Natural killer cell (primary cell): ENCODE measurements around the gene KLF16. TPM values are rescaled to one million over a fixed set of nuclear protein-coding genes. Genes with fewer than 3 reads are reported as not detected.
A peak's percentile ranks its signal among the peaks of the same experiment; 100 is the strongest.

Experiments used
- ATAC-seq, 3 donors: fragments of 150-1000 bp in 2 of 3; fragments of 200-7000 bp in 1 of 3; cut with Tn5 transposase; 1 replicate in 1 of 3; 2 replicates in 2 of 3; pipeline ENCODE4 v1.10.0; 2021; ENCODE audit warnings: mild to moderate bottlenecking in 2 of 3, moderate library complexity in 2 of 3
- DNase-seq, 2 donors: peaks; one replicate each; pipeline versions ENCODE4 v3.0.0 to v3.0.0-alpha.2; 2013 to 2021; ENCODE audit warnings: mixed read lengths in 1 of 2
- H3K27ac ChIP-seq: one replicate; pipeline ENCODE4 v1.5.1; 2013; ENCODE audit warnings: mild to moderate bottlenecking, low read length
- H3K27me3 ChIP-seq: one replicate; pipeline ENCODE4 v1.6.1; 2013; ENCODE audit warnings: low read length; ENCODE audit not compliant: control insufficient read depth, insufficient read depth
- H3K36me3 ChIP-seq: one replicate; pipeline ENCODE4 v1.6.1; 2013; ENCODE audit warnings: low read length; ENCODE audit not compliant: control insufficient read depth, insufficient read depth
- H3K4me1 ChIP-seq: one replicate; pipeline ENCODE4 v1.6.1; 2013; ENCODE audit warnings: low read length; ENCODE audit not compliant: control insufficient read depth, insufficient read depth
- H3K4me3 ChIP-seq: one replicate; pipeline ENCODE4 v1.5.1; 2013; ENCODE audit warnings: low read length
- H3K9me3 ChIP-seq: one replicate; pipeline ENCODE4 v1.6.1; 2013; ENCODE audit warnings: low read length; ENCODE audit not compliant: control insufficient read depth, insufficient read depth
- H3K27ac Mint-ChIP-seq, 2 donors: one replicate each; pipeline ENCODE4 v1.8.0; 2022; ENCODE audit warnings: mild to moderate bottlenecking in 2 of 2, mixed read lengths in 2 of 2, moderate library complexity in 1 of 2
- H3K27me3 Mint-ChIP-seq, 2 donors: one replicate each; pipeline ENCODE4 v1.8.0; 2022; ENCODE audit warnings: low read depth in 2 of 2, mixed read lengths in 2 of 2
- H3K36me3 Mint-ChIP-seq: one replicate; pipeline ENCODE4 v1.8.0; 2022; ENCODE audit warnings: mixed read lengths
- H3K4me1 Mint-ChIP-seq, 2 donors: one replicate each; pipeline ENCODE4 v1.8.0; 2022; ENCODE audit warnings: mixed read lengths in 2 of 2
- H3K4me3 Mint-ChIP-seq: one replicate; pipeline ENCODE4 v1.8.0; 2022; ENCODE audit warnings: mild to moderate bottlenecking, moderate library complexity, mixed read lengths
- H3K9me3 Mint-ChIP-seq, 2 donors: one replicate each; pipeline ENCODE4 v1.8.0; 2022; ENCODE audit warnings: mixed read lengths in 2 of 2
- WGBS: methylation state at CpG from one replicate; pipeline ENCODE4 v1.1.7; 2013; ENCODE audit warnings: missing lambda C conversion rate; ENCODE audit not compliant: insufficient coverage; 5-methylcytosine and 5-hydroxymethylcytosine counted together
- intact Hi-C: fragments of 100-400 bp; cut with micrococcal nuclease; formaldehyde crosslinking; loops from one replicate; pipeline ENCODE4 v1.14.2; 2022
- total RNA-seq, 4 donors: library from RNA; stranded (reverse); fragments of 120-200 nt in 1 of 4; gene quantifications; one replicate each; pipeline versions ENCODE4 v1.2.3 to v1.2.4, GENCODE V29; 2013 to 2022
- TF ChIP-seq, protein P1 (sequence below): fragments of 200-600 bp; IDR thresholded peaks from one replicate; pipeline ENCODE4 v1.8.0; 2022; ENCODE audit warnings: antibody characterized with exemption

Gene KLF16
- total RNA-seq, 3 donors from 2014 or later (not counting 1 experiment from before 2014, with no cell fraction given) = 29.1 to 38.4 (median 34.8) TPM

DNA sequence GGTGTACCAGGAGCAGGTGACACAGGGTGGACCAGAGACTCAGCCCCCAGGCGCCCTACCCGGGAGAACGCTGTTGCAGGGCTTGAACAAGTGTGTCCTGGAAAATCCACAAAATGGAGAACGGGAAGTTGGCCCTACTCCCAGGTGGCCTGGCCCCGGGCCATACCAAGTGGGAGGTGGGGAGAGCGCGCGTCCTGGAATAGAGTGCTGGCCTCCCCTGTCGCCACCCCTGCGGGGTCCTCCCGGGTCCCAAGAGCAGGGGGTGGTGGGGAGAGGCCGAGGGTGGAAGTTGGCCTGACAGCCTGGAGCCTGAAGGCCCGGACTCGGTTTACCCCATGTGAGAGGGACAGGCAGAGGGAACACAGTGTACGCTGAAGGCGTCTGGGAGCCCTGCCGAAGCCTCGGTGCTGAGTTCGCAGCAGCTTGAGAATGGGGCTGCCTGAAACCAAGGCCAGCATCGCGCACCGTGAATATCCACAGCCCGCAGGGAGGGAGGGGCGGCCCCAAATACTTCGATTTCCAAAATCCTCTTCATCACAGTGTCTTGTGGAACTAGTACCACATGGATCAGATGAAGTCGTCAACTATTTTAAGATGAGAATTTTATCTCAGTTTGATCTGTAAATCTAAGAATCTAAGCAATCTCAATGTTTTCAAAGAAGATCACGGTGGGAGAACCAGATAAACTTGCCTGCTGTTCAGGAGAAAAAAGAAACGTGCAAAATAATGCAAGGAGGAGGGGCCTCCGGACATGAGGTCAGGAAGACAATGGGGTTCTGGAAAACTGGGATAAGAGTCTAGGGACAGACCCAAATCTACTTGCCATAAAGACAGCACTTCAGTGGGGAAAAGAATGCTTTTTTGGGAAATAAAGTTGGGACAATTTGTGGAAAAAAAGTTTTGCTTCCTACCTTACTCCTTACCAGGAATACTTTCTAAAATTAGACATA, 10.4 kb upstream of the KLF16 start:
- Histone ChIP-seq H3K27ac (peak overlapping the region; percentile 91), H3K27me3 (no peaks in the 10 kb centered on the region), H3K9me3 (no peaks in the 10 kb centered on the region), H3K4me1 (peaks cover 49% of the 10 kb centered on the region), H3K36me3 (peaks cover 34% of the 10 kb centered on the region), H3K4me3 (peak overlapping the region; percentile 81)
- no peaks in the 10 kb centered on the region for H3K36me3 Mint-ChIP-seq
- ATAC-seq = no peak
- H3K9me3 Mint-ChIP-seq = no peaks in the 10 kb centered on the region
- peak overlapping the region; percentile 97 for H3K4me3 Mint-ChIP-seq
- TF ChIP-seq, protein P1, sequence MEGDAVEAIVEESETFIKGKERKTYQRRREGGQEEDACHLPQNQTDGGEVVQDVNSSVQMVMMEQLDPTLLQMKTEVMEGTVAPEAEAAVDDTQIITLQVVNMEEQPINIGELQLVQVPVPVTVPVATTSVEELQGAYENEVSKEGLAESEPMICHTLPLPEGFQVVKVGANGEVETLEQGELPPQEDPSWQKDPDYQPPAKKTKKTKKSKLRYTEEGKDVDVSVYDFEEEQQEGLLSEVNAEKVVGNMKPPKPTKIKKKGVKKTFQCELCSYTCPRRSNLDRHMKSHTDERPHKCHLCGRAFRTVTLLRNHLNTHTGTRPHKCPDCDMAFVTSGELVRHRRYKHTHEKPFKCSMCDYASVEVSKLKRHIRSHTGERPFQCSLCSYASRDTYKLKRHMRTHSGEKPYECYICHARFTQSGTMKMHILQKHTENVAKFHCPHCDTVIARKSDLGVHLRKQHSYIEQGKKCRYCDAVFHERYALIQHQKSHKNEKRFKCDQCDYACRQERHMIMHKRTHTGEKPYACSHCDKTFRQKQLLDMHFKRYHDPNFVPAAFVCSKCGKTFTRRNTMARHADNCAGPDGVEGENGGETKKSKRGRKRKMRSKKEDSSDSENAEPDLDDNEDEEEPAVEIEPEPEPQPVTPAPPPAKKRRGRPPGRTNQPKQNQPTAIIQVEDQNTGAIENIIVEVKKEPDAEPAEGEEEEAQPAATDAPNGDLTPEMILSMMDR = no peak
- H3K4me1 Mint-ChIP-seq = peaks cover 34 to 42% of the 10 kb centered on the region in 2 donors
- H3K27me3 Mint-ChIP-seq = no peaks in the 10 kb centered on the region
- H3K27ac Mint-ChIP-seq = peak overlapping the region; percentile 97 to 98
- intact Hi-C loops = no loop called here
- WGBS = 89% methylated on average over 28 of the region's 29 CpGs
- DNase-seq = no peak

DNA sequence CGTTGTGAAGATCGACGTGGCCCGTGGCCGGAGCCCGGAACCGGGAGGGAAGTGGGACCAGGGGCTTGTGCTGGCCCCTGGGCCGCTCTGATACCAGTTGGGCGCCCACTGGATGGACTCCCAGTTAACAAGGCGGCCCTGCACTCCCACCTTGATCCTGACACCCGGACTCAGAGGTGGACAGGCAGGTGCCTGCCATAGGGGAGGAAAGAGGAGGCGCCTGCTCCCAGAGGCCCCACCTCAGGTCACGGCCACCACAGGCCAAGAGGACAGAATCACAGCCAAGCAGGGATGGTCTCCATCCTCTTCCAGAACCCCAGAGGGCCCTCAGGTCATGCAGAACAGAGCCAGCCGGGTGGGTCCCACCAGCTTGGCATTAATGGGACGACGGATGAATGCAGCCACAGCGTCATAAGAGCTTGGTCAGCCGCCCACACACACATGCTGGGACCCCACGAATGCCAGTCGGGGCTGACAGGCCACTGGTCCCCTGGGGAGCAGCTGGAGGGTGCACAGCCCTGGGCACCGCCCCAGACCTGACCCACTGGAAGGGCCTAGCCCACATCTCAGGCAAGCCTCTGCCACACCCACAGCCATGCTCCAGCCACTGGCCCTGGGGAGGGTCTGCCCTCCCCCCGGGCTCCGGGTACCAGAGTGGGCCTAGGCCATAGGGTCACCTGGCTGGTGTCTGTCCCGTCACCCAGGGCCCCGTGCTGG, 9.6 kb upstream of the KLF16 start:
- no peak for DNase-seq
- no peaks in the 10 kb centered on the region for H3K9me3 Mint-ChIP-seq
- H3K36me3 Mint-ChIP-seq = no peaks in the 10 kb centered on the region
- Histone ChIP-seq H3K4me1 (peaks cover 44% of the 10 kb centered on the region), H3K36me3 (peaks cover 30% of the 10 kb centered on the region), H3K4me3 (no peak overlapping the region), H3K9me3 (no peaks in the 10 kb centered on the region), H3K27ac (no peak overlapping the region), H3K27me3 (no peaks in the 10 kb centered on the region)
- intact Hi-C loops = no loop called here
- peaks cover 32 to 41% of the 10 kb centered on the region in 2 donors for H3K4me1 Mint-ChIP-seq
- H3K27me3 Mint-ChIP-seq = no peaks in the 10 kb centered on the region
- TF ChIP-seq, protein P1 = no peak
- H3K4me3 Mint-ChIP-seq = peak overlapping the region; percentile 56
- 91% methylated on average over 25 of the region's 25 CpGs for WGBS
- peak overlapping the region; percentile 97 to 98 for H3K27ac Mint-ChIP-seq
- no peak for ATAC-seq

DNA sequence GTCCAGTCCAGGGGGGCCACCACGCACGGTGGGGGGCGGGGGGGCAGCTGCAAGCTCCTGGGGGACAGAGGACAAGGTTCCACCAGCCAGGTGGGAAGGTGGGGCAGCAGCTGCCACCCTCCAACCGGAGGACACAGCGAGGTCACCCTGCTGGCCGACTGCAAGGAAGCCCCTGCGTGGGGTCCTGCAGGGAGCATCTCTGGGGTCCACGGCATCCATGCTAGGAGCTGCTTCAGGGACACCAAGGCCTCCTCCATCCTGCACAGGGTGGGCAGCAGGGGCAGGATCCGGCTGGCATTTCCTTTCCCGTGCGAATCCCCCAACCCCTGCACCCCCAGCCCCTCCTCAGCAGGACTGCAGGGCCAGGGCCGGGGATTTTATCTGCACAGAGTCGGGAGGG, 8.3 kb upstream of the KLF16 start:
- ATAC-seq (no peak), DNase-seq (no peak)
- peaks cover 29% of the 10 kb centered on the region for H3K36me3 ChIP-seq
- no peaks in the 10 kb centered on the region for H3K9me3 Mint-ChIP-seq
- H3K36me3 Mint-ChIP-seq = no peaks in the 10 kb centered on the region
- H3K27ac ChIP-seq = no peak overlapping the region
- intact Hi-C loops = no loop called here
- TF ChIP-seq, protein P1 = no peak
- H3K27me3 ChIP-seq = no peaks in the 10 kb centered on the region
- H3K27ac Mint-ChIP-seq = no peak overlapping the region
- H3K4me3 ChIP-seq = no peak overlapping the region
- H3K27me3 Mint-ChIP-seq = no peaks in the 10 kb centered on the region
- H3K4me1 Mint-ChIP-seq = peaks cover 32 to 51% of the 10 kb centered on the region in 2 donors
- WGBS = 96% methylated on average over 10 of the region's 13 CpGs
- no peaks in the 10 kb centered on the region for H3K9me3 ChIP-seq
- H3K4me1 ChIP-seq = peaks cover 41% of the 10 kb centered on the region
- no peak overlapping the region for H3K4me3 Mint-ChIP-seq
